Activated B cell treated with CpG ODN at 0.5 μM for 24 hours (primary cell): ENCODE data around the gene GANAB. TPM values are rescaled to one million over a fixed set of nuclear protein-coding genes. Genes with fewer than 3 reads are reported as not detected.
A peak's percentile ranks its signal among the peaks of the same experiment; 100 is the strongest.

Experiments used
- ATAC-seq: fragments of 200-7000 bp; cut with Tn5 transposase; one replicate; pipeline ENCODE4 v1.10.0; 2021; ENCODE audit warnings: low read depth, mild to moderate bottlenecking, moderate library complexity
- CTCF ChIA-PET: fragments of 350-600 bp; sonication (Branson Sonifier 250); formaldehyde crosslinking; loops from one replicate; lab custom pipeline; 2021; ENCODE audit warnings: antibody characterized with exemption; lab: Charles Lee
- POLR2A ChIA-PET: fragments of 350-600 bp; sonication (Branson Sonifier 250); formaldehyde crosslinking; loops from one replicate; lab custom pipeline; 2021; ENCODE audit warnings: antibody characterized with exemption; lab: Charles Lee
- DNase-seq: peaks from one replicate; pipeline ENCODE4 v3.0.0; 2022
- H3K27ac Mint-ChIP-seq: one replicate; pipeline ENCODE4 v1.8.0; 2020; ENCODE audit warnings: mixed read lengths
- H3K27me3 Mint-ChIP-seq: one replicate; pipeline ENCODE4 v1.8.0; 2021; ENCODE audit warnings: mixed read lengths
- H3K36me3 Mint-ChIP-seq: one replicate; pipeline ENCODE4 v1.8.0; 2021; ENCODE audit warnings: low read depth, mixed read lengths
- H3K4me1 Mint-ChIP-seq: one replicate; pipeline ENCODE4 v1.8.0; 2021; ENCODE audit warnings: mixed read lengths
- H3K4me3 Mint-ChIP-seq: one replicate; pipeline ENCODE4 v1.8.0; 2020; ENCODE audit warnings: mild to moderate bottlenecking, mixed read lengths
- H3K9me3 Mint-ChIP-seq: one replicate; pipeline ENCODE4 v1.8.0; 2020; ENCODE audit warnings: mixed read lengths
- intact Hi-C: fragments of 100-400 bp; cut with micrococcal nuclease; formaldehyde crosslinking; loops from one replicate; pipeline ENCODE4 v1.15.1; 2024
- total RNA-seq: library from RNA; stranded (reverse); gene quantifications from 2 replicates; pipeline ENCODE4 v1.2.3, GENCODE V29; 2022
- TF ChIP-seq, protein P1 (sequence below): fragments of 200-600 bp; IDR thresholded peaks from one replicate; pipeline ENCODE4 v1.8.0; 2022; ENCODE audit warnings: antibody characterized with exemption, mild to moderate bottlenecking

GANAB gene
- total RNA-seq, 1 donor from 2014 or later = 187 TPM

DNA sequence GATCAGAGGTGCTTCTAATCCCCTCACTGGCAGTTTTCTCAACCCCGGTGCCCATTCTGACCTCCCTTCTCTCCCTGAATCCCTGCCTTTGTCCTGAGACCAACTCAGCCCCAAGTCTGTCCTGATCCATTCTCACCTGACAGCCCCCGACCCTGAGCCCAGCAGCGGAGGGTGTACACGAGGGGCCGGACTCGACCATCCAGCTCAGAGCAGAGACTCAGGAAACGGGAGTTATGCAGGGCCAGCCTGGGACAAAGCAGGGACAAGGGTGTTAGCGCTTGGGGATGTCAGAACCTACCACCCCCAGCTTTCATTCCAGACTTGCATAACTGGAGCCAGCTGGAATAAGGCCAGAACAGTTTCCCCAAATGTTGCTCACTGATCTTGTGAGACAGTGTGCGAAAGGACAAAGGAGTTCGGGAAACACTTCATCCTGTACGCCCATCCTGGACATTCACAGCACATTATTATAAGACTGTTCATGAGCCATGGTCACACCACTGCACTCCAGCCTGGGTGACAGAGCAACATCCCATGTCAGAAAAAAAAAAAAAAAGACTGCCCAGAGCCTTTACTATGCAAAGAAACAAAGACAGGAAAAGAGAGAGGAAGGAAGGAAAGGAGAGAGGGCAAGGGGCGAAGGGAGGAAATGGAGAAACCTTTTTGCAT lies 69.2 kb downstream of the GANAB start:
- DNase-seq = no peak
- ChIA-PET CTCF (interaction anchor here (0.5 kb wide), 1 partner anchor 36 kb away, joined by 3 read pairs; the partner anchor contains the start of gene ROM1), POLR2A (interaction anchor here (0.6 to 1.1 kb wide), 3 partner anchors 14 to 70 kb away, joined by 3 to 4 read pairs (median 3); partner anchors contain the start of genes GANAB and TUT1)
- peak overlapping the region; percentile 56 for H3K27ac Mint-ChIP-seq
- no peak for ATAC-seq
- no peaks in the 10 kb centered on the region for H3K9me3 Mint-ChIP-seq
- H3K27me3 Mint-ChIP-seq = no peaks in the 10 kb centered on the region
- TF ChIP-seq, protein P1, sequence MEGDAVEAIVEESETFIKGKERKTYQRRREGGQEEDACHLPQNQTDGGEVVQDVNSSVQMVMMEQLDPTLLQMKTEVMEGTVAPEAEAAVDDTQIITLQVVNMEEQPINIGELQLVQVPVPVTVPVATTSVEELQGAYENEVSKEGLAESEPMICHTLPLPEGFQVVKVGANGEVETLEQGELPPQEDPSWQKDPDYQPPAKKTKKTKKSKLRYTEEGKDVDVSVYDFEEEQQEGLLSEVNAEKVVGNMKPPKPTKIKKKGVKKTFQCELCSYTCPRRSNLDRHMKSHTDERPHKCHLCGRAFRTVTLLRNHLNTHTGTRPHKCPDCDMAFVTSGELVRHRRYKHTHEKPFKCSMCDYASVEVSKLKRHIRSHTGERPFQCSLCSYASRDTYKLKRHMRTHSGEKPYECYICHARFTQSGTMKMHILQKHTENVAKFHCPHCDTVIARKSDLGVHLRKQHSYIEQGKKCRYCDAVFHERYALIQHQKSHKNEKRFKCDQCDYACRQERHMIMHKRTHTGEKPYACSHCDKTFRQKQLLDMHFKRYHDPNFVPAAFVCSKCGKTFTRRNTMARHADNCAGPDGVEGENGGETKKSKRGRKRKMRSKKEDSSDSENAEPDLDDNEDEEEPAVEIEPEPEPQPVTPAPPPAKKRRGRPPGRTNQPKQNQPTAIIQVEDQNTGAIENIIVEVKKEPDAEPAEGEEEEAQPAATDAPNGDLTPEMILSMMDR = no peak
- peaks cover 29% of the 10 kb centered on the region for H3K4me1 Mint-ChIP-seq
- H3K36me3 Mint-ChIP-seq = peaks cover 63% of the 10 kb centered on the region
- intact Hi-C loops = no loop called here
- no peak overlapping the region for H3K4me3 Mint-ChIP-seq

DNA sequence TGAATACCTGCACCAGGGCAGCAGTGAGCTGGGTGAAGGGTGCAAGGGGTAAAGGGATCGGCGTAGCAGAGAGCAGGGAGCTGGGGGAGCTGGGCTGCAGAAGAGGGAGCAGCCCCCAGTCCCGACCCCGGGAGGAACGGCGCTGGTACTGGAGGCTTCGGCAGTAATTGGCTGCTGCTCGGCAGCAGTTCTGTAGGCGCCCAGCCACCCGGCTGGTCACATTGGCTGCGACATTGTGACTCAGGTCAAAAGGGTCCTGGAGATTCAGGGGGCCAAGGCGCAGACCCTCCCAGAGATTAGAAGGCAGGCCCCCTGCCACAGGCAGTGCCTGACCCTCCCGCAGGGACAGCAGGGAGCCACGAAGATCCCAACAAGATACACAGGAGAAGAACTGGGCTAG lies 70.6 kb downstream of the GANAB start:
- intact Hi-C loops = no loop called here
- CTCF ChIA-PET = no interaction called here

DNA sequence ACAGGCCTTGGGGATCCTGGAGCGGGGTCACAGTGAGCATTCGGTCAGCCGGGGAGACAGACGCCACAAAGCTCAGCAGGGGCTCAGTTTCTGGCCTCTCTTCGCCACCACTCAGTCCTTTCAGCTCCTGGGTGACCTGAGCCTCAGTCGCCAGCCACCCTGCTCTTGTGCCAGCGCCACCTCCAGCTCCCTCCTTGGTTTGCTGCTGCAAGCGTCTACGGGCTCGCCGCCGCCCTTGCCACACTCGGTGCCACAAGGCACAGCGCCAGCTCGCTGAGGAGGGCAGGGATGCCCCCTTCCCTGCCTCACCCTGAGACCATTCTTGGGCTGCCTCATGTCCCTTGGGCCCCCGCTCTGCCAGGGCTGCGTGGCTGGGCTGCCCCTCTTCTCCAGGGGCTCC lies 71.3 kb downstream of the GANAB start:
- H3K4me1 Mint-ChIP-seq = peaks cover 46% of the 10 kb centered on the region
- TF ChIP-seq, protein P1 = no peak
- peaks cover 70% of the 10 kb centered on the region for H3K36me3 Mint-ChIP-seq
- no peaks in the 10 kb centered on the region for H3K27me3 Mint-ChIP-seq
- H3K9me3 Mint-ChIP-seq = no peaks in the 10 kb centered on the region
- CTCF ChIA-PET = interaction anchor here (1.2 kb wide), 1 partner anchor 150 kb away, joined by 4 read pairs; no protein-coding TSS in a partner anchor
- H3K4me3 Mint-ChIP-seq = peak overlapping the region; percentile 97
- DNase-seq = no peak
- H3K27ac Mint-ChIP-seq = no peak overlapping the region
- intact Hi-C loops = no loop called here
- ATAC-seq = no peak
- POLR2A ChIA-PET = interaction anchor here (0.6 to 4.8 kb wide), 15 partner anchors 16 to 1584 kb away, joined by 3 to 121 read pairs (median 8); partner anchors contain the start of genes B3GAT3, C11orf98, CSKMT and EML3

More for the DNA sequence above, 70.6 kb downstream of the GANAB start:
- TF ChIP-seq, protein P1 = no peak
- Mint-ChIP-seq H3K36me3 (peaks cover 67% of the 10 kb centered on the region), H3K27ac (no peak overlapping the region), H3K4me3 (no peak overlapping the region), H3K4me1 (peaks cover 43% of the 10 kb centered on the region), H3K9me3 (no peaks in the 10 kb centered on the region), H3K27me3 (no peaks in the 10 kb centered on the region)
- POLR2A ChIA-PET = interaction anchor here (1.1 kb wide), 1 partner anchor 89 kb away, joined by 4 read pairs; the partner anchor contains the start of genes C11orf98 and CSKMT
- ATAC-seq = no peak
- DNase-seq = no peak

Other genes starting within 250 kb of the GANAB start
- gene SCGB1A1, start 227.6 kb downstream of the GANAB start, total RNA-seq = not detected in 2 replicates
- 246 and 248 TPM in 2 replicates for gene AHNAK, start 99.8 kb downstream of the GANAB start, total RNA-seq
- gene EEF1G, start 72.7 kb downstream of the GANAB start, total RNA-seq = 2,373 and 2,524 TPM in 2 replicates
- gene TUT1, start 55.1 kb downstream of the GANAB start, total RNA-seq = 27.8 and 30.9 TPM in 2 replicates
- gene MTA2, start 44.7 kb downstream of the GANAB start, total RNA-seq = 170 and 175 TPM in 2 replicates
- gene EML3, start 33.8 kb downstream of the GANAB start, total RNA-seq = 115 and 128 TPM in 2 replicates
- gene ROM1, start 33.4 kb downstream of the GANAB start, total RNA-seq = 0.89 and 2.6 TPM in 2 replicates
- gene B3GAT3, start 24.6 kb downstream of the GANAB start, total RNA-seq = 48.8 and 56.6 TPM in 2 replicates
- 24.9 and 27.6 TPM in 2 replicates for gene INTS5, start 6.7 kb upstream of the GANAB start, total RNA-seq
- gene C11orf98, start 18.6 kb upstream of the GANAB start, total RNA-seq = 107 and 120 TPM in 2 replicates
- 50.5 and 52.1 TPM in 2 replicates for gene CSKMT, start 18.7 kb upstream of the GANAB start, total RNA-seq
- 8.3 and 9.4 TPM in 2 replicates for gene UQCC3, start 25.1 kb upstream of the GANAB start, total RNA-seq
- 19.1 and 24.9 TPM in 2 replicates for gene LBHD1, start 25.7 kb upstream of the GANAB start, total RNA-seq
- gene UBXN1, start 32.5 kb upstream of the GANAB start, total RNA-seq = 204 and 205 TPM in 2 replicates
- 0.13 and 0.17 TPM in 2 replicates for gene LRRN4CL, start 42.9 kb upstream of the GANAB start, total RNA-seq
- gene BSCL2, start 60.8 kb upstream of the GANAB start, total RNA-seq = 18.6 and 27.8 TPM in 2 replicates
- 1.8 and 2.7 TPM in 2 replicates for gene GNG3, start 61.1 kb upstream of the GANAB start, total RNA-seq
- 58.2 and 63.9 TPM in 2 replicates for gene HNRNPUL2, start 80.8 kb upstream of the GANAB start, total RNA-seq
- gene TTC9C, start 81.9 kb upstream of the GANAB start, total RNA-seq = 35.5 and 44.0 TPM in 2 replicates
- gene ZBTB3, start 107.5 kb upstream of the GANAB start, total RNA-seq = 17.6 and 19.9 TPM in 2 replicates
- gene POLR2G, start 115.0 kb upstream of the GANAB start, total RNA-seq = 109 and 116 TPM in 2 replicates
- gene TAF6L, start 124.8 kb upstream of the GANAB start, total RNA-seq = 32.9 and 38.6 TPM in 2 replicates
- gene TMEM179B, start 140.8 kb upstream of the GANAB start, total RNA-seq = 34.9 and 47.7 TPM in 2 replicates
- 13.0 and 15.0 TPM in 2 replicates for gene TMEM223, start 145.4 kb upstream of the GANAB start, total RNA-seq
- 89.1 and 91.6 TPM in 2 replicates for gene NXF1, start 158.8 kb upstream of the GANAB start, total RNA-seq
- 58.4 and 71.5 TPM in 2 replicates for gene STX5, start 185.4 kb upstream of the GANAB start, total RNA-seq
- gene TEX54, start 186.2 kb upstream of the GANAB start, total RNA-seq = 0.55 TPM in 1 of 2 replicates, not detected in the other
- gene WDR74, start 193.0 kb upstream of the GANAB start, total RNA-seq = 95.9 and 124 TPM in 2 replicates
- 270 and 274 TPM in 2 replicates for gene SLC3A2, start 234.3 kb upstream of the GANAB start, total RNA-seq